BJ (cell line): ENCODE data around the gene RHD. TPM values are rescaled to one million over a fixed set of nuclear protein-coding genes. Genes with fewer than 3 reads are reported as not detected.
"Not testable (repeated sequence)": the region's sequence is repeated elsewhere in the genome, so short reads cannot be mapped to it uniquely, and the experiment has no call there.

ENCODE experiments used
- CTCF ChIA-PET: fragments of 350-600 bp; formaldehyde crosslinking; extraction: SDS; loops from one replicate; lab custom pipeline; 2021; ENCODE audit warnings: antibody characterized with exemption, inconsistent platforms; lab: Yijun Ruan, JAX
- POLR2A ChIA-PET: fragments of 300-600 bp; sonication (Branson Sonifier 250); formaldehyde crosslinking; extraction: SDS; loops from one replicate; lab custom pipeline; 2021; ENCODE audit warnings: antibody characterized with exemption; lab: Charles Lee
- DNase-seq: peaks from one replicate; pipeline ENCODE4 v3.0.0-alpha.2; 2011; ENCODE audit warnings: low read depth
- H3K27me3 ChIP-seq: 2 replicates; pipeline ENCODE4 v1.6.0; 2011; ENCODE audit warnings: low read length; ENCODE audit not compliant: control insufficient read depth, insufficient read depth
- H3K36me3 ChIP-seq: 2 replicates; pipeline ENCODE4 v1.5.1; 2011; ENCODE audit warnings: low read length; ENCODE audit not compliant: control insufficient read depth, insufficient read depth
- H3K4me3 ChIP-seq: 2 replicates; pipeline ENCODE4 v1.5.1; 2011; ENCODE audit warnings: low read depth, mild to moderate bottlenecking, control low read depth, low read length
- CTCF ChIP-seq: IDR thresholded peaks from 2 replicates; pipeline ENCODE4 v1.5.1; 2011; ENCODE audit warnings: low read depth, mild to moderate bottlenecking, control low read depth, inconsistent platforms, low read length, moderate library complexity; ENCODE audit not compliant: insufficient read depth
- polyA minus RNA-seq: library from RNA; depleted of rRNA, polyadenylated mRNA; stranded (reverse); fragments of >200 nt; gene quantifications from 2 replicates; pipeline ENCODE4 v1.2.3, GENCODE V29; 2011; rRNA and poly(A)+ RNA removed
- polyA plus RNA-seq: library from polyadenylated mRNA; depleted of rRNA; stranded (reverse); fragments of >200 nt; gene quantifications from 2 replicates; pipeline ENCODE4 v1.2.3, GENCODE V29; 2011; rRNA removed

Gene RHD
- polyA plus RNA-seq (0.10 and 0.12 TPM in 2 replicates), polyA minus RNA-seq (0.05 TPM in 1 of 2 replicates, not detected in the other)

GRCh38 chr1:25272238-25272637, at the start of gene RHD:
TSS of gene RHD (plus strand) at chr1:25272509. CDS start at chr1:25272548, 39 bp downstream.
- H3K4me3 ChIP-seq, H3K36me3 ChIP-seq, DNase-seq, CTCF ChIA-PET, H3K27me3 ChIP-seq: not testable (repeated sequence)
- POLR2A ChIA-PET = interaction anchor here (0.7 kb wide), 1 partner anchor 17 kb away, joined by 3 read pairs; no protein-coding TSS in a partner anchor

GRCh38 chr1:25222606-25223005, 49.7 kb upstream of the RHD start:
- no peak overlapping the region for H3K4me3 ChIP-seq
- ChIA-PET POLR2A (no interaction called here), CTCF (interaction anchor here (1.2 to 3.9 kb wide), 2 partner anchors 10 to 17 kb away, joined by 3 to 18 read pairs; no protein-coding TSS in a partner anchor)
- no peaks in the 10 kb centered on the region for H3K27me3 ChIP-seq
- H3K36me3 ChIP-seq = peaks cover 10% of the 10 kb centered on the region
- DNase-seq = no peak
- TF ChIP-seq CTCF = no peak

- ChIA-PET CTCF (interaction anchor here (0.6 to 1.2 kb wide), 2 partner anchors 11 to 608 kb away, joined by 3 read pairs; no protein-coding TSS in a partner anchor), POLR2A (no interaction called here)
- no peak for TF ChIP-seq CTCF
- Histone ChIP-seq H3K4me3 (no peak overlapping the region), H3K27me3 (no peaks in the 10 kb centered on the region), H3K36me3 (peaks cover 12% of the 10 kb centered on the region)
- no peak for DNase-seq
These were observed 48.8 kb upstream of the RHD start for GRCh38 chr1:25223471-25223870.

- TF ChIP-seq CTCF = no peak
- POLR2A ChIA-PET = interaction anchor here (0.8 to 1.1 kb wide), 2 partner anchors 15 to 25 kb away, joined by 3 to 4 read pairs; partner anchors contain the start of gene RSRP1
- peak; percentile 74 for DNase-seq
- CTCF ChIA-PET = interaction anchor here (0.8 to 2.0 kb wide), 6 partner anchors 9 to 398 kb away, joined by 3 to 6 read pairs (median 4); no protein-coding TSS in a partner anchor
- Histone ChIP-seq H3K36me3 (0 out of 2 replicates have a peak, but pooled peaks cover 3% of the 10 kb centered on the region), H3K4me3 (peak within 1 kb of the TSS; percentile 70), H3K27me3 (no peaks in the 10 kb centered on the region)
These were observed 40.1 kb upstream of the RHD start, which contains the start of gene SYF2 for GRCh38 chr1:25232027-25232865. TSS of gene SYF2 (minus strand) at chr1:25232502. CDS start at chr1:25232467, 35 bp downstream.

GRCh38 chr1:25232866-25233784, 39.2 kb upstream of the RHD start:
- TF ChIP-seq CTCF = no peak
- Histone ChIP-seq H3K36me3 (0 out of 2 replicates have a peak, but pooled peaks cover 1% of the 10 kb centered on the region), H3K4me3 (peak overlapping the region; percentile 70), H3K27me3 (no peaks in the 10 kb centered on the region)
- DNase-seq = no peak
- POLR2A ChIA-PET = interaction anchor here (0.5 to 1.1 kb wide), 4 partner anchors 15 to 47 kb away, joined by 3 to 11 read pairs (median 5); partner anchors contain the start of gene RSRP1
- CTCF ChIA-PET = interaction anchor here (0.8 to 2.0 kb wide), 6 partner anchors 8 to 398 kb away, joined by 3 to 6 read pairs (median 4); no protein-coding TSS in a partner anchor

- H3K36me3 ChIP-seq, DNase-seq, H3K4me3 ChIP-seq, CTCF ChIA-PET, H3K27me3 ChIP-seq: not testable (repeated sequence)
- POLR2A ChIA-PET = interaction anchor here (0.7 kb wide), 1 partner anchor 1259 kb away, joined by 3 read pairs; no protein-coding TSS in a partner anchor
These were observed 36.9 kb upstream of the RHD start for GRCh38 chr1:25235411-25235810.

- H3K27me3 ChIP-seq, H3K4me3 ChIP-seq, DNase-seq, H3K36me3 ChIP-seq, POLR2A ChIA-PET: not testable (repeated sequence)
- CTCF ChIA-PET = interaction anchor here (0.6 kb wide), 1 partner anchor 618 kb away, joined by 3 read pairs; no protein-coding TSS in a partner anchor
These were observed 36.0 kb upstream of the RHD start for GRCh38 chr1:25236261-25236660.
